Stimulated activated CD8-positive, alpha-beta memory T cell treated with anti-CD3 and anti-CD28 coated beads, Interleukin-7, amount 100 ng/mL, for 24 hours (primary cell): ENCODE results near the gene SMAD7.
"Not testable (repeated sequence)": the region's sequence is repeated elsewhere in the genome, so short reads cannot be mapped to it uniquely, and the experiment has no call there.

Experiments used
- DNase-seq: peaks from one replicate; pipeline ENCODE4 v3.0.0-alpha.2; 2020; ENCODE audit warnings: low read depth

SMAD7 gene

DNA sequence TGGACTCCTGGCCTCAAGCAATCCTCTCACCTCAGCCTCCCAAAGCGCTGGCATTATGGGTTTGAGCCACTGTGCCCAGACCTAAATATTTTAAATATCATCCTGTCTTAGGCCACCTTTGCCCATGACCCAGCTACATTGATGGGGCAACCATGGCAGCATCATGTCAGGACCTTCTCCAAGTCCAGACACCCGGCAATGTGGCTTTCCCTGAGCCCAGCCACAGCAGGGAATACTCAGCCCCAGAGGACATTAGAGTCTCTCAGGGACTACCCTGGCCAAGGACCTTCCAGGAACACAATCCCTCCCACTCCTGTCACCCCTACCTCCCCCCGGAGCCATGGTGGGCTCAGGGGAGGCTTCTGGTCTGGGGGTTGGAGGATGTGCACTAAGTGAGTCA lies 72.8 kb downstream of the SMAD7 start:
- no peak for DNase-seq

DNA sequence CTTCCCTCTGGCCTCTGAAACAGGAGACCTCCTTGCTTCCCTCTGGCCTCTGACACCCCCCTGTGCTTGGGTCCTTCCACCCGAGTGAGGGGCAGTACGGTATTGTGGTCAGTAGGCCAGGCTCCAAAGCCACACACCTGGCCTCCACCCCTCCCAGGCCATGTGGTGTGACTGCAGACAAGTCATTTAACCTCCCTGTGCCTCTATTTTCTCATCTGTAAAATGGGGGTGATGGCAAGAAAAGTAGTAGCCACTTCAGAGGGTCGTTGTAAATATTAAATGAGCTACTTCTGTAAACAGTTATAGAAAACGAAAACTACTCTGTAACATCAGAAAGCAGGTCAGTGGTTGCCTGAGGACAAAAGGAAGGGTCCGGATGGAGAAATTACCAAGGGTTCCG lies 74.2 kb downstream of the SMAD7 start:
- no peak for DNase-seq

DNA sequence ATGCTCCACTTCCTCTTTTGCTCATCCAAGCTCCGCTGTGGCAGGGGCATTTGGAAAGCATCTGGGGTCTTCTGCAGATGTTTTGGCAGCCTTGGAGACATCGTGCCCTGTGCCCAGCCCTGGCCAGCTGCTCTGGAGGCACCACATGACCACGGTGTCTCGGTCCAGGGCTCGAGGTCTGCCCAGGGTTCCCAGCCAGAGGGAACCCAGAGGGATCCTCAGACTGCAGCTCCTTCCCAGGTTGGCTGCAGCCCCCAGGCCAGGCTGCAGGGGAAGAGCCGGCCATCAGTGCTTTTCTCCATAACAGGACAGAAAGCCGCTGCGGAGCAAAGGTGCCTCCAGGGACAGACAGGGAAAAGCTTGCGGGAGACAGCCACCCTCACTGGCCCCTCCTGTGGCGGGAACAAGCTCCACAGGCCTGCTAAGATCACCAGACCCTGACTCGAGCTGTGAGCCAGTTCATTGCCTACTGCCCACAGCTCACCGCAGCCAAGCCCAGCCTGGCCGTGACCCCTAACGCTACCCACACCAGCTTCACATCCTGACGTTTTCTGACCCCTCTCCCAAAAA lies 74.7 kb downstream of the SMAD7 start:
- DNase-seq: no peak

DNA sequence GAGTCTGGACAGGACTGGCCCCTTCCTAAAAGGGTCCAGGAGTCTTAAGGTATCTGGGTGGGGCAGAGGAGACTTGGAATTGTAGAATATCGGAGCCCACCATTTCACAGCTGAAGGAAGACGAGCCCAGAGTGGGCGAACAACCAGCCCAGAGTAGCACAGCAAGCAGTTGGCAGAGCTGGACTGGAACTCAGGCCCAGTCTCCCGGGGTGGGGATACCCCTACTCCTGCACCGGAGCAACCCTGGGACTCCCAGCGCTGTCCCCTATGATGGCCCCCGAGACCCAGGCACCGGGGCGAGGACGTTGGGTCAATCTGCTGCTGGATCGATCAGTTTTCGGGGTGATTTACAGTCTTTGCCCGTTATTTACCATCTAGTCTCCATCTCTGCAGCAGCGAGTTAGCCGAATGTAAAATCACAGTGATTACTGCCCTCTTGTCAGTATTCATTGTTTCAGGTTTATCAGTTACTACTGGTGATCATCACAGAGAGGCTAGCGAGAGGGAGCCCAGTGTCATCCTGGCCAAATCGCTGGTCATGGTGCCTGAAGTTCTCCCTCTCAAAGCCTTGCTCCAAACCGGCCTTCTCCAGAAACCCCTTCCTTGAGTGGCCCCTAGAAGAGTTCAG lies 75.3 kb downstream of the SMAD7 start:
- DNase-seq: no peak

DNA sequence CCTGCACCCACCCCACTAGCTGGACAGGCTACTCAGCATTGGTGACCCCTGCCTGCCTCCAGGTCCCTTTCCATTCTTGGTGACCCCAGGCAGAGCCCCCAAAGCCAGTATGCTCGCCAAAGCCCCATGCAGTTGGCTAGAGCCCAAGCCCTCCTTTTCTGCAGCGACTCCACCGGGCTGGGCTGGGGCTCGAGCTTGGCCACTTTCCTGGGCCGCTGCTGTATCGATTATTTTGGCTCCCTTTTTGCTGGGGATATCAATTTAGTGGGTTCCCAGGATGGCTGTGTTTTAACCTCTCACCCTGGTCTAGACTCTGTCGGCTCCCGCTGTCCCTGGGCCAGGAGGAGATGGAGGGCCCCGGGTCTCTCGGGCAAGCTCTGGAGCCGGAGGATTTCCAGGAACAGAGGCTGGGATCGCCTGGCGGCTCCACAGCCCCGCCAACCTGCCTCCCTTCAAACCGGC lies 76.0 kb downstream of the SMAD7 start:
- DNase-seq: no peak

DNA sequence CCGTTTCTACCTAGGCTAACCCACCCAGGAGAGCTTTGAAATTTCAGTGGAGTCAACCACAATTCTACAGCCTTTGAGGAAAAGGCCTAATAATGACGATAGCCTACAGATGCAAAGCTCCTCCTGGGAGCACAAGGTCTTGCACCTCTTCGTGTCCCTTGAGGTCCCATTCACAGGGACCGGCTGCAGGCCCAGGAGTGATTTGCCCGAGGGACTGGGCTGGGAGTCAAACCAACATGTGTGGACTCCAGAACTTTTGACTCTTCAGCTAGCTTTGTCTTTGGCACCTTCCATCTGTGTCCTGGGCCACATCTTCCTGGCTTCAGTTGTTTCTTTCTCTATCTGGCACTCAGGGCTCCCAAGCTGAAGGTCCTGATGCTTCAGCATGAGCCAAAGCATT lies 76.5 kb downstream of the SMAD7 start:
- no peak for DNase-seq

DNA sequence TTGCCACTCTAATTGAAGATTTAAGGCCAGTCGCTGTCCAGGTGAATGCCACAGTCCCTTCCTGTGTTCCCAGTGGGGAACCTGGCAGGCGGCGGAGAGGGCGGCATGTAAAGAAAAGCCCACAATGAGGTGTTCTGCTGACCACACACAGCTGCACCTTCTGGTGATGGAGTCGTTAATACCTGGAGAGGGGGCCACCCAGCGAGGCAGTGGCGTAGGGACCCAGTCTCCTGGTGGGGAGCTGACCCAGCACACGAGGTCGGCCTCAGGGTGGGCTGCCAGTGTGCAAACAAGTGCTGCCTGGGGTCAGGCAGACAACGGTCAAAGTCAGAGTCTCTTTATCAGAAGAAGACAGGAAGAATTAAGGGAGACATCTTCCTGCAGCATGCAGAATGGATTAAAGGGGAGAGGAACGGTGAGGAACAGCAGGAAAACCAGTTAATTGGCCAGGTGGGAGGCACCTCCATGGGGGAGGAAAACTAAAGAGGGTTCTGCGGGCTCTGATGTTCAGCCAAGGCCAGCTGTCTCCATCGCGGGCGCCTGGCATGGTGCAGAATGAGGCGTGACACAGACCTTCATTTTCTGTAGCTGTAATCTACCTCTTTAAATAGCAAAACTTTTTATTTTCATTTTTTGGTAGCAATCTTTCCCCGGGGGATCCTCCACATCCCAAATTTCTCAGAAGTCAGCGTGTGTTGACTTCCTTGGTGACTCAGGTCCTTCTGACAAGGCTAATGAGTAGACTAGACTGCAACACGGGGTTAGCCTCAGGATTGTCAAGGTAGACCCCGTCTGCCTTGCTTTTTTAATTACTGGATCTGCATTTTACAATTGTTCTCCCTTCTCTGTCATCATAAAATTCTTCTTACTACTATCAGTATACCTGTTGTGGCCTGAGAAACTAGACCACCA lies 78.3 kb downstream of the SMAD7 start:
- DNase-seq: no peak

DNA sequence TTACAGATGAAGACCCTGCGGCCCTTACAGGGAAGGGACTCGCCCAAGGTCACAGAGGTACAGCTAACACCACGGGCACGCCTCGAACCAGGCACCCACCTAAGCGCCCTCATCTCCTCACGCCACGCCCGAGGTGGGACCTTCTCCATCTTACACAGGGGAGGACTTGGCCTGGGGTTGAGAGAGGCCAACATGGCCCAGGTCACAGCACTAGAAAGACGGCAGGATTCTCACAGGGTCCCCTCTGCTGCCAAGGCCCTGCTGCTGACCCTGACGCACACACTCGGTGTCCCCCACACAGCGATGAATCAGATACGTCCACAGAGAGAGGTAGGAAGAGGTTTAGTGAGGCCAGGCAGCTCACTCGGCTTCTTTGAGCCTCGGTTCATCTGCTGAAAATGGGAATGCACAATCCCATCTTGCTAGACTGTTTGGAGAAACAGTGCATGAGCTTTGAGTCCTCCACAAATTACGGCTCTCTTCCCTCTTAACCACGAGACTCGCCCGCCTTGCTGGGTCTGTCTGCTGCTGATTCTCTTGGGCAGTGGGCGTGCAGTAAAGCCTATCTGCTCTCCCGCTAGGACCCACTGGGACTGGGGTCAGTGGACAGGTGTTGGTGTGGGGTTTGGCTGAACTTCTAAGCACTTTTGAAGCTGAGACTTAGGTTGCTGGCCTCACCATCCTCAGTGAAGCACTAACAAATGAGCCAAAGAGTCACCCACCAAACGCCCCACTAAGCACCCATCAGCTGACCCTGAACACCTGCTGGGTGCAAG lies 79.2 kb downstream of the SMAD7 start:
- no peak for DNase-seq

DNA sequence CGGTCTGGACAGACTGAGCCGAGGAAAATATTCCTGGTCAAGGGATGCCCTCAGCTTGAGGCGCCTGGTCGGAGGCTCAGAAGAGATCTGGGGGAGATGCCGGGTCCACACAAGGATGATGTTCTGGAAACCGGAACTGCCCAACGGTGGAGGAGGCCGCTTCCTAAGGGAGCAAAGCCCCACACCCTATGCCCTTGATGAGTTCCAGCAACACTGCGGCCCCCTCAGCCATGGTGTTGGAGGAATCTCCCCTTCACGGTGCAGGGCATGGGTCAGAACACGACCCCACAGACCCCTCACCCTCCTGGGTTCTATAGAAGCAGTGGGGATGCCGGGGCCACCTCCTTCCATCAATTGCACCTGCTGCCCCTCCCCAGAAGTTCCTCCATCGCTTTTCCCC lies 79.8 kb downstream of the SMAD7 start:
- not testable (repeated sequence) for DNase-seq
